ENCODE measurements around the gene C2orf66. TPM values are rescaled to one million over a fixed set of nuclear protein-coding genes. Genes with fewer than 3 reads are reported as not detected.

C2orf66 gene
- total RNA-seq, 2 donors from 2014 or later, result 0.33 to 0.78 TPM

DNA sequence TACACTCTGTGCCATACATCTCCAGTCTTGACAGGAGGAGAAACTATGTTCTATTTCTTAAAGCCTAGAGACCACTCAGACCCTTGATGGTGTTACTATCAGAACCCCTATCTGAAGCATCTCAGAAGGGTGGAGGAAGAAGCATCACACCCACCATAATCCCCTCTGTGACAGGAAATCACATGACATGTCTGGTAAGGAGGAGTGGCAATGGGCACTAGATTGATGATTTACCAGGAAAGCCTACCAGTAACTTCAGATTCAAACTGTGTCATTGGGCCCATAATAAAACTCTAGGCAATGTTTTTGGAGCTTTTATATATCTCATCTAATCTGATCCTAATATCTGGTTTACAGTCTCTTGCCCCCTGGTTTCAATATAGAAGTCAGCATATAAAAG, 37.1 kb upstream of the C2orf66 start:
- no peak overlapping the region for H3K4me3 ChIP-seq
- no peak for ATAC-seq
- no peaks in the 10 kb centered on the region for H3K27me3 ChIP-seq
- H3K27ac ChIP-seq, result no peak overlapping the region
- H3K4me1 ChIP-seq, result no peaks in the 10 kb centered on the region
- intact Hi-C loops (cut with DNase I), result no loop called here
- H3K36me3 ChIP-seq (replicated peaks in 1 of 2; ENCODE audit: insufficient read depth in 1 of 2, low read depth in 2 of 2), result peaks cover 0 to 3% of the 10 kb centered on the region in 2 donors
- H3K9me3 ChIP-seq, result no peaks in the 10 kb centered on the region
- no peak for TF ChIP-seq POLR2A (IDR thresholded peaks at IDR 0.05)
- TF ChIP-seq, protein P1, sequence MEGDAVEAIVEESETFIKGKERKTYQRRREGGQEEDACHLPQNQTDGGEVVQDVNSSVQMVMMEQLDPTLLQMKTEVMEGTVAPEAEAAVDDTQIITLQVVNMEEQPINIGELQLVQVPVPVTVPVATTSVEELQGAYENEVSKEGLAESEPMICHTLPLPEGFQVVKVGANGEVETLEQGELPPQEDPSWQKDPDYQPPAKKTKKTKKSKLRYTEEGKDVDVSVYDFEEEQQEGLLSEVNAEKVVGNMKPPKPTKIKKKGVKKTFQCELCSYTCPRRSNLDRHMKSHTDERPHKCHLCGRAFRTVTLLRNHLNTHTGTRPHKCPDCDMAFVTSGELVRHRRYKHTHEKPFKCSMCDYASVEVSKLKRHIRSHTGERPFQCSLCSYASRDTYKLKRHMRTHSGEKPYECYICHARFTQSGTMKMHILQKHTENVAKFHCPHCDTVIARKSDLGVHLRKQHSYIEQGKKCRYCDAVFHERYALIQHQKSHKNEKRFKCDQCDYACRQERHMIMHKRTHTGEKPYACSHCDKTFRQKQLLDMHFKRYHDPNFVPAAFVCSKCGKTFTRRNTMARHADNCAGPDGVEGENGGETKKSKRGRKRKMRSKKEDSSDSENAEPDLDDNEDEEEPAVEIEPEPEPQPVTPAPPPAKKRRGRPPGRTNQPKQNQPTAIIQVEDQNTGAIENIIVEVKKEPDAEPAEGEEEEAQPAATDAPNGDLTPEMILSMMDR (IDR thresholded peaks at IDR 0.05), result no peak
- no peak for DNase-seq

DNA sequence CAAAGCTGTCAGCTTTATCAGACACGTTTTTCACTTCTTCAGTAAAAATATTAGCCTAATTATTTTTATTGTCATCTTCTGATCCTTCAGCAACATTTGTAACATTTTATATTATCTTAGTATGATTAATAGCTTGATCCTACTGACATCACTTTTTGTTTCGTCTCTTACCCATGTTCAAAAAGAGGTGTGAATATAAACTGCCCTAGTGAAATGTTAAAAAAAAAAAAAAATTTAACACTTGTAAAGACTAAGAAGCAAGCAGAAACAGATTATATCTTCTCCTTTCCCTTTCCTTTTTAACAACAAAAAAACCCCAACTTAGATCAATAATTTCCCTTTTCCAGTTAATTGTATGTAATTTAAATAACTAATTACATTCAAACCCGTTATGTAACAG, 36.2 kb upstream of the C2orf66 start:
- ATAC-seq (no peak), DNase-seq (no peak)
- intact Hi-C loops (cut with DNase I), result no loop called here
- WGBS, 2 donors, result 84 to 86% methylated on average over 3 of the region's 3 CpGs
- Histone ChIP-seq H3K27me3 (no peaks in the 10 kb centered on the region), H3K27ac (no peak overlapping the region), H3K4me3 (no peak overlapping the region), H3K36me3 (replicated peaks in 1 of 2; ENCODE audit: insufficient read depth in 1 of 2, low read depth in 2 of 2) (peaks cover 4 to 7% of the 10 kb centered on the region in 2 donors), H3K4me1 (no peaks in the 10 kb centered on the region), H3K9me3 (no peaks in the 10 kb centered on the region)
- TF ChIP-seq, protein P1 (IDR thresholded peaks at IDR 0.05), result no peak
- TF ChIP-seq POLR2A (IDR thresholded peaks at IDR 0.05), result no peak

DNA sequence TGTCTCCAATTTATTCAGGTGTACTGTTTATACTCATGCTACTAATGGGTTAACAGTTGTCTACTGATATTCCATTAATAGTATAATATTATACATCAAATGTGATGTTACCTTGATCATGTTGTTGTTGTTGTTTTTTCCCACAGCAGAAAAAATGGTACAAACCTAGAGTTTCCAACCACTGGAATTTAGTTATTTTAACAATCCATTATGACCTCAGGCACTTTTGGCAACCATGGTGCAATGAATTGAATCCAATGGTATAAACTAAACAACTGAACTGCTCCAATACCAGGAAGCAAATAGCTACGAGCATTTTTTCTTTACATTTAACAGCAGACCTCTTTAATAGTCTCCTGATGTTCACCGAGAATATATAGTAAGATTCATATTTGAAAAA, 31.0 kb upstream of the C2orf66 start:
- intact Hi-C loops (cut with DNase I), result no loop called here

DNA sequence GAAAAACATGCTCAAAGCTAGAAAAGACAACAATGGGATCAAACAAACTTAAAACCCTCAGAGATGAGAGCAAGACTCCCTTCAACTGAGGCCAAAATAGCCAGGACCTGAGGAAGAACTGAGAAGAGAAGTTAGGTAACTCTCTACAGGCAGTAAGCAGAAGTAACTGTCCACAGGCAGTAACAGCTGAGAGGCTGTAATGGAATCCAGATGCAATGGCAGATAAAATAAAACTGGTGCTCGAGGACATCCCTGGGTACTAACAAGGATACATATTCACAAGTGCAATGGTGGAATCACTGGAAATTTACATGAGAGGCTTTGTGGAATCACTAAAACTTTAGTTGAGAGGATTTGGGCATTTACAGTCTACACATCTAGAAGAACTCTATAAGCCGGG, 30.4 kb upstream of the C2orf66 start:
- no peak for ATAC-seq
- no peak for DNase-seq
- TF ChIP-seq, protein P1 (IDR thresholded peaks at IDR 0.05), result no peak
- no peak for TF ChIP-seq POLR2A (IDR thresholded peaks at IDR 0.05)

More for the DNA sequence above, 31.0 kb upstream of the C2orf66 start:
- Histone ChIP-seq H3K4me1 (no peaks in the 10 kb centered on the region), H3K4me3 (no peak overlapping the region), H3K27ac (no peak overlapping the region), H3K36me3 (replicated peaks in 1 of 2; ENCODE audit: insufficient read depth in 1 of 2, low read depth in 2 of 2) (peaks cover 4 to 7% of the 10 kb centered on the region in 2 donors), H3K27me3 (no peaks in the 10 kb centered on the region), H3K9me3 (no peaks in the 10 kb centered on the region)
- no peak for ATAC-seq
- DNase-seq, result no peak
- WGBS, 2 donors, result 90 to 96% methylated on average over 2 of the region's 2 CpGs
- no peak for TF ChIP-seq POLR2A (IDR thresholded peaks at IDR 0.05)

DNA sequence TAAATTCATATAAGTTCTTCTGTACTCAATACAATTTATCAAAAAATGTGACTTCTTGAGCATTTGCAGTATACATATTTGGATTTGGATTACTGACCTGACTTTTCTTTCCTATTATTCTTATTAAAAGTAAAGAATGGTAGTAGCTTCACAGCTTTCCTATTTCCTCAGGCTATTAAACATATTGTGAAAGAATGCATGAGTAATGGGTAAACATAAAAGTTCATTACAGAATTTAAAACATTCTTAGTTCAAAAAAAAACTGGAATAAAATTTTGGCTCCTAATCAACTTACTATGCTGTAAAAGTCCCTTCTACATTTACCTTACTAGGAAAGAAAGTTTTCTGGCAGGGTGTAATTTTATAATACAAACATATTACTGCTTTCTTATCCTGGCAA, 27.3 kb upstream of the C2orf66 start:
- Histone ChIP-seq H3K4me1 (no peaks in the 10 kb centered on the region), H3K36me3 (replicated peaks in 1 of 2; ENCODE audit: insufficient read depth in 1 of 2, low read depth in 2 of 2) (peaks cover 3 to 4% of the 10 kb centered on the region in 2 donors), H3K27ac (no peak overlapping the region), H3K27me3 (no peaks in the 10 kb centered on the region), H3K4me3 (no peak overlapping the region), H3K9me3 (no peaks in the 10 kb centered on the region)
- TF ChIP-seq POLR2A (IDR thresholded peaks at IDR 0.05), result no peak
- TF ChIP-seq, protein P1 (IDR thresholded peaks at IDR 0.05), result no peak
- intact Hi-C loops (cut with DNase I), result no loop called here
- ATAC-seq (no peak), DNase-seq (no peak)

More for the DNA sequence above, 30.4 kb upstream of the C2orf66 start:
- Histone ChIP-seq H3K36me3 (replicated peaks in 1 of 2; ENCODE audit: insufficient read depth in 1 of 2, low read depth in 2 of 2) (peaks cover 4 to 7% of the 10 kb centered on the region in 2 donors), H3K4me1 (no peaks in the 10 kb centered on the region), H3K27ac (no peak overlapping the region), H3K4me3 (no peak overlapping the region), H3K9me3 (no peaks in the 10 kb centered on the region), H3K27me3 (no peaks in the 10 kb centered on the region)
- 93 to 94% methylated on average over 2 of the region's 2 CpGs for WGBS, 2 donors
- intact Hi-C loops (cut with DNase I), result no loop called here

Data from body of pancreas (tissue), 4 donors.